ENCODE data around the gene PPP3R1.

The PPP3R1 gene

GRCh38 chr2:68135448-68136320 lies 116.6 kb downstream of the PPP3R1 start:
- no peak for DNase-seq

GRCh38 chr2:68134554-68134953 lies 117.8 kb downstream of the PPP3R1 start:
- DNase-seq = no peak

GRCh38 chr2:68134120-68134519 lies 118.2 kb downstream of the PPP3R1 start:
- DNase-seq = no peak
